Memory B cell (primary cell): ENCODE data around the gene C9orf40.

Experiments used
- ATAC-seq: fragments of 150-1000 bp; cut with Tn5 transposase; 2 replicates; pipeline ENCODE4 v1.10.0; 2021; ENCODE audit warnings: low read depth, mild to moderate bottlenecking, moderate library complexity
- DNase-seq, 2 donors: peaks; one replicate each; pipeline ENCODE4 v3.0.0; 2022; ENCODE audit warnings: low spot score in 2 of 2
- H3K27ac Mint-ChIP-seq: one replicate; pipeline ENCODE4 v1.8.0; 2022; ENCODE audit warnings: mild to moderate bottlenecking, moderate library complexity, mixed read lengths
- H3K27me3 Mint-ChIP-seq: one replicate; pipeline ENCODE4 v1.8.0; 2022; ENCODE audit warnings: mixed read lengths
- H3K36me3 Mint-ChIP-seq: one replicate; pipeline ENCODE4 v1.8.0; 2022; ENCODE audit warnings: mild to moderate bottlenecking, mixed read lengths
- H3K4me1 Mint-ChIP-seq: one replicate; pipeline ENCODE4 v1.8.0; 2022; ENCODE audit warnings: mixed read lengths
- H3K4me3 Mint-ChIP-seq: one replicate; pipeline ENCODE4 v1.8.0; 2022; ENCODE audit warnings: mild to moderate bottlenecking, moderate library complexity, mixed read lengths
- H3K9me3 Mint-ChIP-seq: one replicate; pipeline ENCODE4 v1.8.0; 2022; ENCODE audit warnings: mixed read lengths

The C9orf40 gene, protein sequence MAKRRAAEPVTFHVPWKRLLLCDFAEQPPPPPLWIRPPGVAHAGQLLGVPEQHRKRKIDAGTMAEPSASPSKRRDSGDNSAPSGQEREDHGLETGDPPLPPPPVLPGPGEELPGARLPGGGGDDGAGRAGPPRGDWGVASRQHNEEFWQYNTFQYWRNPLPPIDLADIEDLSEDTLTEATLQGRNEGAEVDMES

DNA sequence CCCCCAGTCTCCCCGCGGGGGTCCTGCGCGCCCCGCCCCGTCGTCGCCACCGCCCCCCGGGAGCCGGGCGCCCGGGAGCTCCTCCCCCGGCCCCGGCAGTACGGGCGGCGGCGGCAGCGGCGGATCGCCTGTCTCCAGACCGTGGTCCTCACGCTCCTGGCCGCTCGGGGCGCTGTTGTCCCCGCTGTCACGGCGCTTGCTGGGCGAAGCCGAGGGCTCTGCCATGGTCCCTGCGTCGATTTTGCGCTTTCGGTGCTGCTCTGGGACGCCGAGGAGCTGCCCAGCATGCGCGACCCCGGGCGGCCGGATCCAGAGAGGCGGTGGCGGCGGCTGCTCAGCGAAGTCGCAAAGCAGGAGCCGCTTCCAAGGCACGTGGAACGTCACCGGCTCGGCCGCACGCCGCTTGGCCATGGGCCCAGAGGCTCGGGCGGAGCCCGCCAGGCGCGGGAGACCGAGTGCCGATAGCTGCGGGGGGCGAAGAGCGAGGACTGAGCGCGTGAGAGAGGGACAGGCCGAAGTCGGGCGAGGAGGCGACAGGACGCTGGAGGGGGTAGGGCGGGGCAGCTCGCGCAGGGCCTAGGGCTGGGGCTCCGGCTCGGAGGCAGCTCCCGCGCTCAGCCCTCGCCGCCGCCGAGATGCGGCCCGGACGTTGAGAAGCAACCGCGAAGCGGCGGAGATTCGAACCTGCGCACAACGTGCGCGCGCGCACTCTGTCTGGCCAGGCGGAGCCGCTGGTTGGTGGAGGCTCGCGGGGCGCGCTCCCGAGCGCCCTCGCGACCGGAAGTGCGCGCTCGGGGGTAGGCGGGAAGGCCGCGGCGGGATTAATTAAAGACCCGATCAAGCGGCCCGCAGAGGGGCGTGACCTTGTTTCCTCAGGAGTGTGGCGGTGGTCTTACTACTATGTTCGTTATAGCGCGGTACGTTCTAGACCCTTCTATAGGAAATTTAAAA is at the start of gene C9orf40:
C9orf40 (minus strand) TSS at position 712 of the 951 bp plus-strand sequence; CDS start at position 411, 301 bp downstream.
- Mint-ChIP-seq H3K4me3 (peak within 1 kb of the TSS; percentile 94), H3K27ac (peak within 1 kb of the TSS; percentile 97), H3K36me3 (peaks cover 3% of the 10 kb centered on the region), H3K27me3 (no peaks in the 10 kb centered on the region), H3K4me1 (peaks cover 17% of the 10 kb centered on the region), H3K9me3 (no peaks in the 10 kb centered on the region)
- ATAC-seq (peak; percentile 81), DNase-seq (peak; percentile 91 to 95)

DNA sequence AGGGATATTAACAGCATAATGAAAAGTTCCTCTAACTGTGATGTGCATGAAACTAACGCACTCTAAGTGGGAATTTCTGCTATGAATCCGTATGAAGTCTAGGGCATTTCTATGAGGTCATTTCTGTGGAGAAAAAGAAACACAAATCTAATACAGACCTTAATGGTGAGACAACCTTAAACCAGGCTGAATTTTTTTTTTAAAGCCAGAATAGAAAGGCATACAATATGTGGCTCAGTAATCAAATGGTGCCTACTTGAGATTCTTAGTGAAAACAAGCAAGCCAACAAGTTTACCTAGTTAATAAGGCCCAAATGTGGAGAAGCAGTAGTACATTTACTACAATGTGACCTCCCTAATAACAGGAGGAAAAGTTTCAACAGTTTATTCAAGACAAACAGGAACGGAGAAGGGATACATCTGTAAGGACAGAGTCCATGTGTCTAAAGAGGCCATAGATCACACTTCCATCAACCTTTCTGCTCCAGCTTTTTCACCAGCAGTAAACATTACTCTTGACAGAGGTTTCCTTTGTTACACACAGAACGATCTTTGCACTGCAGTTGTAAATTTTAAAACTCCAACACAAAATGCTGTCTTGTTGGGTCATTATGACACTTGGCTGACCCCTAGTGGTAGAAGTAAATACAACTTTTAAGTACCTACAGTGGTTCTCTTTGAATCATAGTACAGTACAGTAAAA is 49.2 kb upstream of the C9orf40 start:
- peaks cover 3% of the 10 kb centered on the region for H3K4me1 Mint-ChIP-seq
- H3K27ac Mint-ChIP-seq, result no peak overlapping the region
- H3K4me3 Mint-ChIP-seq, result no peak overlapping the region
- peak in 1 of 2 donors; percentile 64 for DNase-seq
- ATAC-seq, result peak; percentile 89
- H3K27me3 Mint-ChIP-seq, result no peaks in the 10 kb centered on the region
- H3K9me3 Mint-ChIP-seq, result no peaks in the 10 kb centered on the region
- H3K36me3 Mint-ChIP-seq, result peaks cover 14% of the 10 kb centered on the region

DNA sequence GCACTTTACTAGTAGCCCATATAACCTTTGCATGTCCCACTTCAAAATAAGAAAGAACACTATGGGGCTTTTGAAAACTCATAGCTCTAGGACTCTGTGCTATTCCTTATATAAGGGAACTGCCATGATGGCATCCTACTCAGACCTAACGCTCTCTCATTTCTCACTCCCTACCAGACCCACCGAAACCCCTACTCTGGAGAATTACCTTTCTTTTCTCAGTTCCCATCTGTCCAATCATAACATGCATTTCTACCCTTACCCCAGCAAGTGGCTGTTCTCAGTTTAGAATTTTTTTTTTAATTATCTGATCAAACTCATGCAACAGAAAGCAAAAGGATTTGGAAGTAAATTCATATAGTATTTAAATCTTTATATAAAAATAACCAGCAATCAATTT is 48.1 kb upstream of the C9orf40 start:
- H3K4me1 Mint-ChIP-seq, result peaks cover 3% of the 10 kb centered on the region
- no peaks in the 10 kb centered on the region for H3K9me3 Mint-ChIP-seq
- ATAC-seq (no peak), DNase-seq (no peak)
- H3K36me3 Mint-ChIP-seq, result peaks cover 15% of the 10 kb centered on the region
- H3K4me3 Mint-ChIP-seq, result no peak overlapping the region
- no peak overlapping the region for H3K27ac Mint-ChIP-seq
- H3K27me3 Mint-ChIP-seq, result no peaks in the 10 kb centered on the region

DNA sequence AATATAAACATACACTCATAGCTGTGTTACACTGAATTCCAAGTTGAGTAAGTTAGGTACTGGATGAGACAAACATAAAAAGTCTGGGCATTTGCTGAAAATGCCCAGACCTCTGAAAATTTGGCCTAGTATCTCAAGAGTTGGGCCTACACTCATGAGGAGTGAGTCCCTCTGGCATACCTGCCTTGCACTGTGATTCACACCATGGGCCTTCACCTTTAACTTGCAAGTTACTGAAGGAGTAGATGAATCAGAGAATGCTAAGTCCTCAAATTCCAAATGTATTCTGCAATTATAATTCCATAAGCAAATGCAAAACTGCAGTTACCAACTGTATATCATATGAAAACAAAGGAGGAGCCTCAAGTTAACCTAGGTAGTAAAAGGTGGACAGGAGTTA is 32.3 kb upstream of the C9orf40 start:
- no peaks in the 10 kb centered on the region for H3K4me1 Mint-ChIP-seq
- no peak overlapping the region for H3K27ac Mint-ChIP-seq
- ATAC-seq, result no peak
- no peaks in the 10 kb centered on the region for H3K9me3 Mint-ChIP-seq
- DNase-seq, result no peak
- no peaks in the 10 kb centered on the region for H3K27me3 Mint-ChIP-seq
- no peak overlapping the region for H3K4me3 Mint-ChIP-seq
- peaks cover 13% of the 10 kb centered on the region for H3K36me3 Mint-ChIP-seq

DNA sequence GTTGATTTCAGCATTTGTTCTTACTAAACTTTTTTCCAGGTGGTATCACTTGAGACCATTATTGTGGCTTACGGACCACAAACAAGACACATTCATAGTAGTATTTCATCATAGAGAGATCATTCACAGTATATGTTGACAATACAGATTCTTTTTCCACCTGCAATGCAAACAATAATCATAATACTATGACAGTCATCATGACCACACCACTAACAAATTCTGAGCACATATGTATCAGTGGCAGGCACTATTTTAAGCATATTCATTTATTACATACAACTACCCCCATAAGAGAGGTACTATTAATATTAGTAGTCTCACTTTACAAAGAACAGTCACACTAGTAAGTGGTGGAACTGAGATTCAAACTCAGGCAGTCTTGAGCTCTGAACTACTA is 31.0 kb upstream of the C9orf40 start:
- H3K4me1 Mint-ChIP-seq, result no peaks in the 10 kb centered on the region
- no peak for ATAC-seq
- no peak overlapping the region for H3K27ac Mint-ChIP-seq
- peaks cover 15% of the 10 kb centered on the region for H3K36me3 Mint-ChIP-seq
- H3K4me3 Mint-ChIP-seq, result no peak overlapping the region
- no peaks in the 10 kb centered on the region for H3K27me3 Mint-ChIP-seq
- H3K9me3 Mint-ChIP-seq, result no peaks in the 10 kb centered on the region
- no peak for DNase-seq

DNA sequence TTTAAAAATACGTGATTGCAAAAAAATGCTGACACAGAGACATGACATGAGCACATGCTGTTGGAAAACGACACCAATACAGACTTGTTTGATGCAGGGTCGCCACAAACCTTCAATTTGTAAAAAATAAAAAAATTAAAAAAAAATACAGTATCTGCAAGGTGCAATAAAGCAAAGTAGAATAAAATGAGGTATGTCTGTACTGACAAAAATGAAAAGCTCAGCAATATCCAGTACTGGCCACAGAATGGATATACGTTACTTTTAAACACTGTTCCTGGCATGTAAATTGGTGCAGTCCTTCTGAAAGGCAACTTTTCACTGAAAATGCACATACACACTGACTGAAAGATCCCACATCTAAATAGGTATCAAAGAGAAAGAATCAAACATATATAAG is 27.1 kb upstream of the C9orf40 start:
- peaks cover 14% of the 10 kb centered on the region for H3K36me3 Mint-ChIP-seq
- ATAC-seq, result no peak
- no peak overlapping the region for H3K27ac Mint-ChIP-seq

DNA sequence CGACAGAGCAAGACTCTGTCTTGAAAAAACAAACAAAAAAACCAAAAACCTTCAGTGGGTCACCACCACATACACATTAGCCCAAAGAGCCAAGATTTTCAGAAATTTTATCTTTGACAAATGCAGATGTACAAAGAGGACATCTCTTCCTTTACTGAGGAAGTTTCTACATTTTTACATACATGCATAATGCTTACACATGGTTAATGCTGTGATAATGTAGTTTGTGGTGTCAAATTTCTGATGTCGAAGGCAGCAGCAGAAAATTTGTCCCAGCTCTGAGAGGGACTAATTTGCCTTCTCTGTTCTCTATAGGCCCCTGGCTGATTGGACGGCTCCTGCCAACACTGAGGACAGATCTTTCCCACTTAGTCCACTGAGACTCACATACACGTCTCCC is 24.6 kb upstream of the C9orf40 start:
- Mint-ChIP-seq H3K27me3 (no peaks in the 10 kb centered on the region), H3K4me1 (peaks cover 8% of the 10 kb centered on the region), H3K27ac (no peak overlapping the region), H3K4me3 (no peak overlapping the region), H3K9me3 (peaks cover 3% of the 10 kb centered on the region), H3K36me3 (peaks cover 15% of the 10 kb centered on the region)
- no peak for ATAC-seq
- no peak for DNase-seq

More for the DNA sequence above, 27.1 kb upstream of the C9orf40 start:
- no peak for DNase-seq
- Mint-ChIP-seq H3K27me3 (no peaks in the 10 kb centered on the region), H3K9me3 (peaks cover under 1% of the 10 kb centered on the region), H3K4me3 (no peak overlapping the region), H3K4me1 (peaks cover under 1% of the 10 kb centered on the region)

DNA sequence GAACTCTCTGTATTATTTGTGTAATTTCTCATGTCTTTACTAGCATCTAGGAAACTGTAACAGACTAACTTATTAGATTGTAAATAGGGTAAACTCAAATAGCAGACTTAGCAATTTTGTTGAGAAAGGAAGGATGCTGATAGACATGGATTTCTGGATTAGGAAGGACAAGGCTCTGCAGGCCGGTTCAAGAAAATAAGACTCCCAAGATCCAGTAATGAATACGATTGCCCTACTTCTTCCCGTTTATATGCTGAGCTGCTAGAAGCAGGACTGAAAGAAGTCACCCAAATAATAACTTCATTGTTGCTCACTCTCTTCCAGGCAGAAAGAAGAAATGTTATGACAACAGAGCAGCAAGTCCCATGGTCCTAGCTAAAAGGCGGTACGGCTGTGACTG is 22.8 kb upstream of the C9orf40 start:
- DNase-seq (no peak), ATAC-seq (no peak)
- peaks cover 3% of the 10 kb centered on the region for H3K9me3 Mint-ChIP-seq
- H3K4me1 Mint-ChIP-seq, result peaks cover 8% of the 10 kb centered on the region
- no peak overlapping the region for H3K27ac Mint-ChIP-seq
- H3K27me3 Mint-ChIP-seq, result no peaks in the 10 kb centered on the region
- no peak overlapping the region for H3K4me3 Mint-ChIP-seq
- H3K36me3 Mint-ChIP-seq, result peaks cover 15% of the 10 kb centered on the region

DNA sequence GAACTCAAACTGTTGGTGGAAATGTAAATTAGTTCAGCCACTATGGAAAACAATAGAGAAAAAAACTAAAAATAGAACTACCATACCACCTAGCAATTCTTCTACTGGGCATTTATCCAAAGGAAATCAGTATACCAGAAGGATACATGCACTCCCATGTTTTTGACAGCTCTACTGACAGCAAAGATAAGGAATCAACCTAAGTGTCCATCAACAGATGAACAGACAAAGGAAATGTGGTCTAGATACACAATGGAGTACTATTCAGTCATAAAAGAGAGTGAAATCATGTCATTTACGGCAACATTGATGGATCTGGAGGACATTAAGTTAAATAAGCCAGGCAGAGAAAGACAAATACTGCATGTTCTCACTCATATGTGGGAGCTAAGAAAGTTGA is 21.8 kb upstream of the C9orf40 start:
- no peak for ATAC-seq

DNA sequence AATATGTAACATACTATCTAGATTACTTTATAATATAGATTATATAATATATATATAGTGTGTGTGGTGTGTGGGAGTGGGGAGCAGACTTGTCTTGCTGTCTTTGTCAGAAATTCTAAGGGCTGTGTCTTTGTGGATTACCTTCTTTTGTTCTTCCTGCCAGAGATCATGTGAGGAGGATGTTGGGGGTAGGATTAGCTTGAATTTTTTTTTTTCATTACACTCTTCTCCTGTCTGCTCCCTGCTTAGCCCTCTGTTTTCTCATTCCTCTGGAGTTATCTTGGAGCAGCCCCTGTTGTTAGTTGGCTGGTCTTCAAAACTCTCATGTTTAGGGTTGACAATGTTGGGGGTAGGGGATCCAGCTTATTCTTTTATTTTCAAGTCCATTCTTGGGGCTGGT is 21.0 kb upstream of the C9orf40 start:
- DNase-seq (no peak), ATAC-seq (no peak)
- H3K4me1 Mint-ChIP-seq, result peaks cover 8% of the 10 kb centered on the region
- no peaks in the 10 kb centered on the region for H3K27me3 Mint-ChIP-seq
- peaks cover 15% of the 10 kb centered on the region for H3K36me3 Mint-ChIP-seq
- no peak overlapping the region for H3K27ac Mint-ChIP-seq
- H3K4me3 Mint-ChIP-seq, result no peak overlapping the region
- peaks cover 3% of the 10 kb centered on the region for H3K9me3 Mint-ChIP-seq

More for the DNA sequence above, 21.8 kb upstream of the C9orf40 start:
- Mint-ChIP-seq H3K27ac (no peak overlapping the region), H3K4me1 (peaks cover 8% of the 10 kb centered on the region), H3K36me3 (peaks cover 14% of the 10 kb centered on the region), H3K9me3 (peaks cover 3% of the 10 kb centered on the region), H3K4me3 (no peak overlapping the region), H3K27me3 (no peaks in the 10 kb centered on the region)
- DNase-seq, result no peak

DNA sequence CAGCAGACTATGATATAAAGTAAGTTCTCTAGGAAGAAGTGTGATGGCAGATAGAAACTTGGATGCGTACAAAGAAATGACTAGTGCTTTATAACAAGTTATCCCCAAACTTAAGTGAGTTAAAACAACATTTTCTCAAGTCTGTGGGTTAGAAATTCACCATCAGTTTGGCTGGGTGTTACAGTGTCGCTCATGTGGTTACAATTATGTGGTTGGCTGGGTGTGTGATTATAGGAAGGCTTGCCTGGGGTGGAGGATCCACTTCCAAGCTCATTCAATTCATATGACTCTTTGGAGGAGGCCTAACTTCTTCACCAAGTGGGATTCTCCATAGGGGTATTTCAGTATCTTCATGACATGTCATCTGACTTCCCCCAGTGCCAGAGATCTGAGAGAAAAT is 10.3 kb upstream of the C9orf40 start:
- Mint-ChIP-seq H3K27ac (no peak overlapping the region), H3K27me3 (no peaks in the 10 kb centered on the region), H3K4me3 (no peak overlapping the region), H3K4me1 (no peaks in the 10 kb centered on the region), H3K9me3 (peaks cover 11% of the 10 kb centered on the region), H3K36me3 (peaks cover 20% of the 10 kb centered on the region)
- no peak for DNase-seq
- no peak for ATAC-seq

DNA sequence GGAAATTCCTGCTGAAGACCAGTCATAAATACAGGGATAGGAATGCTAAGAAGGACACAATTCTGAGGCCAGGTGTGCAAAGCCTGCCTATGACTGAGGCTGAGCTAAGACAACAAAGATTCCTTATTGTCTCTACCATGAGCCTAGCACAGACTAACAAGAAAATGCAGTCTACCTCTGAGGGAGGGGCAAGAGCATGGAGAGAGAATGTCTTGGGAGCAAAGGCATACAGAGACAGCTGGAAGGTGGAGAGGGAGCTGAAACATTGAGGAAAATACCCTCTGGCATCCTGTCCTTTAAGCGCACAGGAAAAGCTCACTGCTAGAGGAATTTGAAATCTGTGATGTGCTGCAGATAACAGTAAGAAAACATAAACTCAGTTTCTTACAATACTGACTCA is 8.8 kb upstream of the C9orf40 start:
- peaks cover 20% of the 10 kb centered on the region for H3K36me3 Mint-ChIP-seq
- H3K27me3 Mint-ChIP-seq, result no peaks in the 10 kb centered on the region
- no peak overlapping the region for H3K27ac Mint-ChIP-seq
- H3K9me3 Mint-ChIP-seq, result peaks cover 11% of the 10 kb centered on the region
- DNase-seq, result no peak
- H3K4me1 Mint-ChIP-seq, result no peaks in the 10 kb centered on the region
- no peak overlapping the region for H3K4me3 Mint-ChIP-seq
- ATAC-seq, result no peak

DNA sequence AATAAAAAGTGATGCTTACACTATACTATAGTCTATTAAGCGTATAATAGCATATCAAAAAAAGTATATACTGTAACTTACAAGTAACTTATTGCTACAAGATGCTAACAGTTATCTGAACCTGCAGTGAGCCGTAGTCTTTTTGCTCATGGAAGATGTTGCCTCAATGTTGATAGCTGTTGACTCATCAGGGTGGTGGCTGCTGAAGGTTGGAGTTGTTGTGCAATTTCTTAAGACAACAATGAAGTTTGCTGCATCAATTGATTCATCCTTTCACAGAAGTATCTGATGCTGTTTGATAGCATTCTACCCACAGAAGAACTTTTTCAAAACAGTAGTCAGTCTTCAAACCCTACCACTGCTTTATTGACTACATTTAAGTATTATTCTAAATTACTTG is 7.8 kb upstream of the C9orf40 start:
- DNase-seq (no peak), ATAC-seq (no peak)
- H3K27me3 Mint-ChIP-seq, result no peaks in the 10 kb centered on the region
- no peak overlapping the region for H3K27ac Mint-ChIP-seq
- H3K4me1 Mint-ChIP-seq, result no peaks in the 10 kb centered on the region
- H3K36me3 Mint-ChIP-seq, result peaks cover 18% of the 10 kb centered on the region
- H3K4me3 Mint-ChIP-seq, result no peak overlapping the region
- H3K9me3 Mint-ChIP-seq, result peaks cover 11% of the 10 kb centered on the region

DNA sequence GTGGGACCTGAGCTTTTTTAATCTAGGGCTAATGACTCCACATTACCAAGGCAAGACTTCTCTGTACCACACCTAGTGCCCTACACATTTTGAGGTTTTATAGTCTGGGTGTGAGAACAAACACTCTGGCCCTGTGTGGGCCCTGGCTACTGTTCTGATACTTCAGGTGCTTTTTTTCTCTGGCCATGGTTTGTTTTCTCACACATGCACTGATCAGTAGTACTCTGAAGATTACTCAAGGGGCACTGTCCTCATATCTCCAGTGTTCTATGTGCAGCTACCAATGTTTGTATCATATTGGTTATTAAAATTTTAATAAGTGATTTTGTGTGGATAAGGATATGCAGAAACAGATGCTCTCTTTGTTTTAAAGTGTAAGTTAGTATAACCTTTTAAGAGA is 5.9 kb upstream of the C9orf40 start:
- Mint-ChIP-seq H3K4me3 (no peak overlapping the region), H3K4me1 (peaks cover 1% of the 10 kb centered on the region), H3K27ac (no peak overlapping the region), H3K9me3 (peaks cover 11% of the 10 kb centered on the region), H3K36me3 (peaks cover 15% of the 10 kb centered on the region), H3K27me3 (no peaks in the 10 kb centered on the region)
- ATAC-seq (no peak), DNase-seq (no peak)
